ENCODE data around the gene SRC.

Gene SRC

DNA sequence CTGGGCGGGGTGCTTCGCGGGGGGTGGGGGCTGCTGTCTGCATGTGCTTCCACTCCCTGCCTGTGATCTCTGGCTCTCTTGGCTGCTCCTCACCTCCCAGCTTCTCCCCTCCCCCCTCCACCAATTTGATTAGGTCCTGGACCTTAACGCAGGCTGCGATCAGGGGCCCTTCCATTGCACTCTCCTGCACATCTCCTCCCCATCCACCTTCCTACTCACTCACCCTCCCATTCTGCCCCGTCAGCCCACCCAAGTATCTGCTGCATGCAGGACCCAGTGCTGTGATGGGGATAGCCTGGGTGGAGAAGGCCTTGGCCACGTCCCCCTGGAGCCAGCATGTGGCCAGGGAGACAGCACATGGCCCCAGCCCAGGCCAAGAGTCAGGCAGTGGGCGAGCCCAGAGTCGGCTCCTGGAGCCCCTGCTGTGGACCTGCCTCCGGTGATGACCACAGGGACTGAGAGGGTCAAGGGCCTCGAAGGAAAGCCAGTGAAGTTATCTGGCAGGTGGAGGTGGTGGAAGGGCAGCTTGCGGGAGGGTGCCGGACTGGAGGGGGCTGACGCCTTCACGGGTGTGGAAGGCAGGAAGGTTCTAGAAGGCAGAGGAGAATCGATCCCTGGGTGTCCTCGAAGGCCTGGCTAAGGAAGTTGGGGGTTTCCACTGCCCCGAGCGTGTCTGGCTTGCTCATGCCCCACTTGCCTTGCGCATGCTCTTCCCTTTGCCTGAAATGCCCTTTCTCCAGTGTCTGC is 40.7 kb downstream of the SRC start:
- POLR2A ChIA-PET (ENCODE audit: low non-redundant PET) = no interaction called here
- DNase-seq (ENCODE audit: low spot score) = no peak
- TF ChIP-seq, protein P1, sequence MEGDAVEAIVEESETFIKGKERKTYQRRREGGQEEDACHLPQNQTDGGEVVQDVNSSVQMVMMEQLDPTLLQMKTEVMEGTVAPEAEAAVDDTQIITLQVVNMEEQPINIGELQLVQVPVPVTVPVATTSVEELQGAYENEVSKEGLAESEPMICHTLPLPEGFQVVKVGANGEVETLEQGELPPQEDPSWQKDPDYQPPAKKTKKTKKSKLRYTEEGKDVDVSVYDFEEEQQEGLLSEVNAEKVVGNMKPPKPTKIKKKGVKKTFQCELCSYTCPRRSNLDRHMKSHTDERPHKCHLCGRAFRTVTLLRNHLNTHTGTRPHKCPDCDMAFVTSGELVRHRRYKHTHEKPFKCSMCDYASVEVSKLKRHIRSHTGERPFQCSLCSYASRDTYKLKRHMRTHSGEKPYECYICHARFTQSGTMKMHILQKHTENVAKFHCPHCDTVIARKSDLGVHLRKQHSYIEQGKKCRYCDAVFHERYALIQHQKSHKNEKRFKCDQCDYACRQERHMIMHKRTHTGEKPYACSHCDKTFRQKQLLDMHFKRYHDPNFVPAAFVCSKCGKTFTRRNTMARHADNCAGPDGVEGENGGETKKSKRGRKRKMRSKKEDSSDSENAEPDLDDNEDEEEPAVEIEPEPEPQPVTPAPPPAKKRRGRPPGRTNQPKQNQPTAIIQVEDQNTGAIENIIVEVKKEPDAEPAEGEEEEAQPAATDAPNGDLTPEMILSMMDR (conservative IDR thresholded peaks at IDR 0.05; ENCODE audit: low read depth) = no peak
- peak overlapping the region; percentile 5 for H3K27ac ChIP-seq
- CTCF ChIA-PET = no interaction called here

DNA sequence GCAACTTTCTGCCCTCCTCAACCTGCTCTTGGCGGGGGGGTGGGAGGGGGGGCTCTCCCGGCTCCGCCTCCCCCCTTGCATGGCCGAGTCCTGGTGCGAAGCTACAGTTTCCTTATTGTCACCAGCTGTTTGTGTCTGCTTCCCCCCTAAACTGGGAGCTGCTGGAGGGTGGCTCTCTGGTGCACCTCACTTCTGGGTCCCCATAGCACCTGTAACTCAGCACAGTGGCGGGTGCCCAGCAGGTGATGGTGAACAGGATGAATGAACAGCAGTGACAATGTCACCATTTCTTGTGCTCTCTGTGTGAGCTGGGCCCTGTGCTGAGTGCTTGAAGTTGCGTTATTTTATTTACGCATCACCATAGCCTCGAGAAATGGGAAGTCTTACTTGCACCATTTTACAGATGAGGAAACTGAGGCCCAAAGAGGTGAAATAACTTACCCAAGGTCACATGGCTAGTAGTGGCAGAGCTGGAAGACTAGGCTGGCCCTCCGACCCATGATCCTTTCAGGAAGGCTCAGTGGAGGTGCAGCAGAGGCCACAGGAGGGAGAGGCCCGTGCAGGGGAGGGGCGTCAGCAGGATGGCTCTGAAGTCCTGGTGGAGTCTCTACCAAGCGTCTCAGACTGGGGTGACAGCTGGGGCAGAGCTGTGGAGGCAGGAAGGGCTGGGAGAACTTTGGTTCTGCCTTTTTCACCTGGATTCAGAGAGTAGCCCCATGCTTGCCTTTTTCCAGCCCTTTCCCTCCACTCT is 41.8 kb downstream of the SRC start:
- H3K27ac ChIP-seq = peak overlapping the region; percentile 22
- ChIA-PET POLR2A (ENCODE audit: low non-redundant PET) (no interaction called here), CTCF (interaction anchor here (0.6 to 0.9 kb wide), 2 partner anchors 8 to 575 kb away, joined by 3 to 4 read pairs; no protein-coding TSS in a partner anchor)
- TF ChIP-seq, protein P1 (conservative IDR thresholded peaks at IDR 0.05; ENCODE audit: low read depth) = no peak
- DNase-seq (ENCODE audit: low spot score) = no peak

DNA sequence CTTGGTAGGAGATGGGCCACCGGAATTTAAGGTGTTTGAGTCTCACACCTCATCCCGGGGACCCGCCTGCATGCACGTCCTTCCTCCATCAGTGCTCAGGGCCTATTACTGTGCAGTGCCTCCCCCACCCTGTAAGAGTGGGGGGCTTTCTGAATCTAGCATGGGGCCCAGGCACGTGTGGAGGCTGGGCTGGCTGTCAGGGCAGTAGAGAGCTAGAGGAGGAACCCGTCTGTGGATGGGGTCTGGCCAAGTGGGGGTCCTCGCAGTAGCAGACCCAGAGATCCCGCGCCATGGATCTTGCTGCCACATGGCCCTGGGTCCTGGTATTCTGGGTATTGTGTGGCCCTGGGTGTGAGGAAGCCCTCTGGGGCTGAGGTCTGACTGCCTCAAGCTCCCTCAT is 42.9 kb downstream of the SRC start:
- H3K27ac ChIP-seq = peak overlapping the region; percentile 22
- CTCF ChIA-PET = interaction anchor here (0.5 to 0.7 kb wide), 2 partner anchors 15 to 728 kb away, joined by 3 read pairs; no protein-coding TSS in a partner anchor
- no peak for DNase-seq (ENCODE audit: low spot score)
- TF ChIP-seq, protein P1 (conservative IDR thresholded peaks at IDR 0.05; ENCODE audit: low read depth) = no peak
- POLR2A ChIA-PET (ENCODE audit: low non-redundant PET) = no interaction called here

GRCh38 chr20:37389241-37389747 is 43.4 kb downstream of the SRC start:
- ChIA-PET CTCF (interaction anchor here (0.6 to 0.7 kb wide), 3 partner anchors 65 to 728 kb away, joined by 3 to 5 read pairs (median 3); no protein-coding TSS in a partner anchor), POLR2A (ENCODE audit: low non-redundant PET) (no interaction called here)
- H3K27ac ChIP-seq = peak overlapping the region; percentile 22
- no peak for DNase-seq (ENCODE audit: low spot score)
- TF ChIP-seq, protein P1 (conservative IDR thresholded peaks at IDR 0.05; ENCODE audit: low read depth) = no peak

- ChIA-PET POLR2A (ENCODE audit: low non-redundant PET) (interaction anchor here (0.7 kb wide), 1 partner anchor 129 kb away, joined by 9 read pairs; no protein-coding TSS in a partner anchor), CTCF (interaction anchor here (0.6 to 0.9 kb wide), 4 partner anchors 9 to 65 kb away, joined by 3 to 5 read pairs (median 4); no protein-coding TSS in a partner anchor)
- peak overlapping the region; percentile 22 for H3K27ac ChIP-seq
- no peak for DNase-seq (ENCODE audit: low spot score)
- TF ChIP-seq, protein P1 (conservative IDR thresholded peaks at IDR 0.05; ENCODE audit: low read depth) = no peak
Measured at GRCh38 chr20:37389844-37390275, 43.9 kb downstream of the SRC start.

DNA sequence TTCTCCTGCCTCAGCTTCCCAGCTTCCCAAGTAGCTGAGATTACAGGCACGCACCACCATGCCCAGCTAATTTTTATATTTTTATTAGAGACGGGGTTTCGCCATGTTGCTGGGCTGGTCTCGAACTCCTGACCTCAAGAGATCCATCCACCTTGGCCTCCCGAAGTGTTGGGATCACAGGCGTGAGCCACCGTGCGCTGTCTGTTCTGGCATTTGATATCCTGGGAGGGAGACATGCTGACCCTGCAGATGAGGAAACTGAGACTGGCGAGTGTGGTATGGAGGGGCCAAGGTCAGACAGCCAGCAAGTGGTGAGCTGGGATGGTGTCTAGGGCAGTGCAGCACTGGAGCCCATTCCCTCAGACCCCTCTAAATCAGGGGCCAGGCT is 44.6 kb downstream of the SRC start:
- no peak for DNase-seq (ENCODE audit: low spot score)
- TF ChIP-seq, protein P1 (conservative IDR thresholded peaks at IDR 0.05; ENCODE audit: low read depth) = no peak
- H3K27ac ChIP-seq = peak overlapping the region; percentile 38
- CTCF ChIA-PET = interaction anchor here (0.8 to 0.9 kb wide), 2 partner anchors 9 to 26 kb away, joined by 3 to 4 read pairs; no protein-coding TSS in a partner anchor
- POLR2A ChIA-PET (ENCODE audit: low non-redundant PET) = interaction anchor here (0.7 kb wide), 1 partner anchor 129 kb away, joined by 9 read pairs; no protein-coding TSS in a partner anchor

Data from RWPE1 (cell line).